DOHH2 (cell line): ENCODE measurements around the gene C10orf105.

Experiments
- EZH2phosphoT487 ChIP-seq: fragments of 200-600 bp; sonication (generic); IDR thresholded peaks from 2 replicates; pipeline ENCODE4 v1.6.1; 2017; ENCODE audit warnings: borderline replicate concordance, mild to moderate bottlenecking, antibody characterized with exemption, low read length, moderate library complexity, mixed read lengths
- TF ChIP-seq, protein P1 (sequence below): fragments of 200-600 bp; sonication (generic); IDR thresholded peaks from one replicate; pipeline ENCODE4 v1.5.1; 2014; ENCODE audit warnings: antibody characterized with exemption, mild to moderate bottlenecking, low read depth, low read length; ENCODE audit not compliant: poor library complexity, severe bottlenecking

GRCh38 chr10:71717056-71717455, 2.5 kb downstream of the C10orf105 start:
- TF ChIP-seq, protein P1, sequence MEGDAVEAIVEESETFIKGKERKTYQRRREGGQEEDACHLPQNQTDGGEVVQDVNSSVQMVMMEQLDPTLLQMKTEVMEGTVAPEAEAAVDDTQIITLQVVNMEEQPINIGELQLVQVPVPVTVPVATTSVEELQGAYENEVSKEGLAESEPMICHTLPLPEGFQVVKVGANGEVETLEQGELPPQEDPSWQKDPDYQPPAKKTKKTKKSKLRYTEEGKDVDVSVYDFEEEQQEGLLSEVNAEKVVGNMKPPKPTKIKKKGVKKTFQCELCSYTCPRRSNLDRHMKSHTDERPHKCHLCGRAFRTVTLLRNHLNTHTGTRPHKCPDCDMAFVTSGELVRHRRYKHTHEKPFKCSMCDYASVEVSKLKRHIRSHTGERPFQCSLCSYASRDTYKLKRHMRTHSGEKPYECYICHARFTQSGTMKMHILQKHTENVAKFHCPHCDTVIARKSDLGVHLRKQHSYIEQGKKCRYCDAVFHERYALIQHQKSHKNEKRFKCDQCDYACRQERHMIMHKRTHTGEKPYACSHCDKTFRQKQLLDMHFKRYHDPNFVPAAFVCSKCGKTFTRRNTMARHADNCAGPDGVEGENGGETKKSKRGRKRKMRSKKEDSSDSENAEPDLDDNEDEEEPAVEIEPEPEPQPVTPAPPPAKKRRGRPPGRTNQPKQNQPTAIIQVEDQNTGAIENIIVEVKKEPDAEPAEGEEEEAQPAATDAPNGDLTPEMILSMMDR, result no peak
- TF ChIP-seq EZH2phosphoT487, result no peak
